Measurements from ENCODE around the gene CCDC157. TPM values are rescaled to one million over a fixed set of nuclear protein-coding genes. Genes with fewer than 3 reads are reported as not detected.
A peak's percentile ranks its signal among the peaks of the same experiment; 100 is the strongest.

The CCDC157 gene
- total RNA-seq, 1 donor from 2014 or later: 3.7 TPM

DNA sequence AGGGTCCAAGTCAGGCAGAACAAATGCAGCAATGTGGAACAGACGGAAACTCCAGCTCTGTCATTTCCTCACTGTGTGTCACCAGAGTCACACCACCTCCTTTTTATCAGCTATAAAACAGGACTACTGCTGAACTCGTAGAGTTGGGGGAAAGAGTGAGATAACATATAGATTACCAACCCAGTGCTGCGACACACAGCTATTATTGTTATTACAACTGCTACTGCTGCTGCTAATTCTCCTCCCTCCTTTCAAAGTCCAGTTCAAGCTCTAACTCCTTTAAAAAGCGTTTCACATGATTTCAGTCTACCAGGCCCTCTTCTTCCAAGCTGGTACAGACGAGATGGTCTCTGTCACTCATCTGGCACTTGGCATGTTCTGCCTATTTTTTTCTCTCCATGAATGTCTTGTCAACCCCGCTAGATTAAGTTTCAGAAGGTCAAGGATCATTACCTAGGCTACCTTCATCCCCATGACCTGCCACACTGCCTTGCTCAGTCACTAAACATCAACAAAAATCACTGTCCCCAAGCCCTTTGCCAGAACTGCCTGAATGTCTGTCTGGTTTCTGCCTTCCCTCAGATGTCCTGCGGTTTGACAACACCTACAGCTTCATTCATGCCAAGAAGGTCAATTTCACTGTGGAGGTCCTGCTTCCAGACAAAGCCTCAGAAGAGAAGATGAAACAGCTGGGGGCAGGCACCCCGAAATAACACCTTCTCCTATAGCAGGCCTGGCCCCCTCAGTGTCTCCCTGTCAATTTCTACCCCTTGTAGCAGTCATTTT is 65.1 kb downstream of the CCDC157 start:
- H3K4me1 ChIP-seq: peaks cover 10% of the 10 kb centered on the region
- peak overlapping the region; percentile 55 for H3K4me3 ChIP-seq
- H3K79me2 ChIP-seq (ENCODE audit: low read depth): no peaks in the 10 kb centered on the region
- H3K4me3 Mint-ChIP-seq: peak overlapping the region; percentile 96
- H2AFZ ChIP-seq (replicated peaks): no peak overlapping the region
- peaks cover 7% of the 10 kb centered on the region for H4K20me1 ChIP-seq (ENCODE audit: low read depth)
- H3K36me3 Mint-ChIP-seq: peaks cover 16% of the 10 kb centered on the region
- H3K27ac ChIP-seq: no peak overlapping the region
- peak overlapping the region; percentile 81 for H3K4me2 ChIP-seq
- TF ChIP-seq EZH2 (IDR thresholded peaks at IDR 0.05) (no peak), EZH2phosphoT487 (IDR thresholded peaks at IDR 0.05) (no peak)
- TF ChIP-seq, protein P1, sequence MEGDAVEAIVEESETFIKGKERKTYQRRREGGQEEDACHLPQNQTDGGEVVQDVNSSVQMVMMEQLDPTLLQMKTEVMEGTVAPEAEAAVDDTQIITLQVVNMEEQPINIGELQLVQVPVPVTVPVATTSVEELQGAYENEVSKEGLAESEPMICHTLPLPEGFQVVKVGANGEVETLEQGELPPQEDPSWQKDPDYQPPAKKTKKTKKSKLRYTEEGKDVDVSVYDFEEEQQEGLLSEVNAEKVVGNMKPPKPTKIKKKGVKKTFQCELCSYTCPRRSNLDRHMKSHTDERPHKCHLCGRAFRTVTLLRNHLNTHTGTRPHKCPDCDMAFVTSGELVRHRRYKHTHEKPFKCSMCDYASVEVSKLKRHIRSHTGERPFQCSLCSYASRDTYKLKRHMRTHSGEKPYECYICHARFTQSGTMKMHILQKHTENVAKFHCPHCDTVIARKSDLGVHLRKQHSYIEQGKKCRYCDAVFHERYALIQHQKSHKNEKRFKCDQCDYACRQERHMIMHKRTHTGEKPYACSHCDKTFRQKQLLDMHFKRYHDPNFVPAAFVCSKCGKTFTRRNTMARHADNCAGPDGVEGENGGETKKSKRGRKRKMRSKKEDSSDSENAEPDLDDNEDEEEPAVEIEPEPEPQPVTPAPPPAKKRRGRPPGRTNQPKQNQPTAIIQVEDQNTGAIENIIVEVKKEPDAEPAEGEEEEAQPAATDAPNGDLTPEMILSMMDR (IDR thresholded peaks at IDR 0.05): no peak
- no peaks in the 10 kb centered on the region for H3K27me3 ChIP-seq
- H3K9ac ChIP-seq: no peak overlapping the region
- no peaks in the 10 kb centered on the region for H3K36me3 ChIP-seq
- no peaks in the 10 kb centered on the region for H3K9me3 Mint-ChIP-seq
- no peaks in the 10 kb centered on the region for H3K9me3 ChIP-seq (ENCODE audit: low read depth)
- peaks cover 41% of the 10 kb centered on the region for H3F3A ChIP-seq (ENCODE audit: low read depth)
- H3K27ac Mint-ChIP-seq: peak overlapping the region; percentile 98
- DNase-seq (ENCODE audit: low spot score): no peak
- H3K4me1 Mint-ChIP-seq: peaks cover 52% of the 10 kb centered on the region
- H3K27me3 Mint-ChIP-seq (ENCODE audit: insufficient read depth, low read depth): peaks cover 5% of the 10 kb centered on the region

GRCh38 chr22:30422481-30423300 is 65.9 kb downstream of the CCDC157 start:
- Histone ChIP-seq H3F3A (ENCODE audit: low read depth) (peaks cover 41% of the 10 kb centered on the region), H4K20me1 (ENCODE audit: low read depth) (peaks cover 11% of the 10 kb centered on the region), H3K9me3 (ENCODE audit: low read depth) (no peaks in the 10 kb centered on the region), H3K36me3 (no peaks in the 10 kb centered on the region), H3K79me2 (ENCODE audit: low read depth) (no peaks in the 10 kb centered on the region), H3K9ac (peak overlapping the region; percentile 20), H3K4me1 (peaks cover 10% of the 10 kb centered on the region), H3K27me3 (no peaks in the 10 kb centered on the region), H2AFZ (replicated peaks) (no peak overlapping the region), H3K4me2 (peak overlapping the region; percentile 81), H3K27ac (peak overlapping the region; percentile 80), H3K4me3 (peak overlapping the region; percentile 55)
- peak overlapping the region; percentile 98 for H3K27ac Mint-ChIP-seq
- H3K36me3 Mint-ChIP-seq: peaks cover 14% of the 10 kb centered on the region
- no peaks in the 10 kb centered on the region for H3K9me3 Mint-ChIP-seq
- H3K27me3 Mint-ChIP-seq (ENCODE audit: insufficient read depth, low read depth): peaks cover 5% of the 10 kb centered on the region
- H3K4me1 Mint-ChIP-seq: peaks cover 53% of the 10 kb centered on the region
- TF ChIP-seq EZH2 (IDR thresholded peaks at IDR 0.05): no peak
- TF ChIP-seq EZH2phosphoT487 (IDR thresholded peaks at IDR 0.05): no peak
- TF ChIP-seq, protein P1 (IDR thresholded peaks at IDR 0.05): no peak
- H3K4me3 Mint-ChIP-seq: peak overlapping the region; percentile 96
- peak; percentile 76 for DNase-seq (ENCODE audit: low spot score)

DNA sequence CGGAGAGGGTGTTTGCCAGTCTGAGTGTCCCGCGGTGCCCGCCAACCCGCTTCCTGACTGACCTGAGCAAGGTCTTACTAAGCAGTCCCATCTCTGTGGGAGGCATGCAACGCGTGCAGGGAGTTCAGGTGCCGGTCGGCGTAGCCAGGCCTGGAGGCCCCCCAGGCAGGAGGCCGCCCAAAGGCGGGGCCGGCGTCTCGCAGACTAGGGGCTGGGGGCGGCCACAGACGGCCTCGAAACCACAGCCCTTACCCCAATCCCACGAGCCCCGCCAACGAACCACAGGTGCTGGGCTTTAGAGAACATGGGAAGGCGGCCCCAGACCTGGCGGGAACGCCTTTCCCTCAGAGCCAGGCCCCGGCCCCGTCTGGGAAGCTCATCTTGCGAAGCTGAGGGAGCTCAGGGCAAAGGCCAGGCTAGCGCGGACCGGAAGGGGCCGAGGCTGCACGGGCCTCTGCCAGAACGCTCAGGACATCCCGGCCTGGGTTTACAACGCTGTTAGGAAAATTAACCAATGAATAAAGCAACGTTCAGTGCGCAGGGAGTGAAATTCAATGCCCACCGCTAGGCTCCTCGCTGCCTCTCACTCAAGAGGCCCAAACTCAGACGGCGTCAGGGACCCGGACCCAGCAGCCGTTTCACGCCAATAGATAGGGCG is 66.6 kb downstream of the CCDC157 start:
- Histone ChIP-seq H2AFZ (replicated peaks) (peak overlapping the region; percentile 17), H3K4me2 (peak overlapping the region; percentile 81), H3K9ac (peak overlapping the region; percentile 20), H3K9me3 (ENCODE audit: low read depth) (no peaks in the 10 kb centered on the region), H4K20me1 (ENCODE audit: low read depth) (peaks cover 11% of the 10 kb centered on the region), H3K36me3 (no peaks in the 10 kb centered on the region), H3K4me1 (peaks cover 10% of the 10 kb centered on the region), H3K27ac (peak overlapping the region; percentile 80), H3K79me2 (ENCODE audit: low read depth) (no peaks in the 10 kb centered on the region), H3K27me3 (no peaks in the 10 kb centered on the region), H3F3A (ENCODE audit: low read depth) (peaks cover 41% of the 10 kb centered on the region), H3K4me3 (peak overlapping the region; percentile 55)
- peaks cover 10% of the 10 kb centered on the region for H3K36me3 Mint-ChIP-seq
- TF ChIP-seq EZH2phosphoT487 (IDR thresholded peaks at IDR 0.05) (no peak), EZH2 (IDR thresholded peaks at IDR 0.05) (no peak)
- TF ChIP-seq, protein P1 (IDR thresholded peaks at IDR 0.05): peak; percentile 18
- peak overlapping the region; percentile 96 for H3K4me3 Mint-ChIP-seq
- H3K27ac Mint-ChIP-seq: peak overlapping the region; percentile 98
- no peaks in the 10 kb centered on the region for H3K9me3 Mint-ChIP-seq
- H3K27me3 Mint-ChIP-seq (ENCODE audit: insufficient read depth, low read depth): peaks cover 5% of the 10 kb centered on the region
- no peak for DNase-seq (ENCODE audit: low spot score)
- peaks cover 53% of the 10 kb centered on the region for H3K4me1 Mint-ChIP-seq

Data from neural progenitor cell (in vitro differentiated cells).